ENCODE results near the gene SMARCC2.
A peak's percentile ranks its signal among the peaks of the same experiment; 100 is the strongest.

Gene SMARCC2

DNA sequence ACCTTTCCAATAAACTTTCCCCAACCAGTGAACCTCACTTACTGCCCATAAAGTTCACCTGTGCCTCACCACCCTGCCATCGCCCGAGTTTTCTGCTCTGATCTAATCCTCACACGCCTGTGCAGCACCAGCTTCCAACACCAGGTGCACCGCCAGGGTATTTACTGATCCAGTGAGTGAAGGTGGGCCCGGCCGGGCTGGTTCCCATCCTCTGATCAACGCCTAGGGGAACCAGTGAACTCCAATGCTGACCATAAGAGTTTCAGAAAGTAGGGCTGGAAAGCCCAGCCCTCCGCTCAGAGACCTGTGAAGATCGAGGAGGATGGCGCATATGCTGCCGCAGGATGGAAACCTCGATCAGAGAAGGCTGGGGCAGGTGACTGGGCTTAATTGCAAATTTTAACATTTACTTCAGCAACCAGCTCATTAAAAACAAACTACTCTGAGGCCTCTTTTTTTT is 37.6 kb downstream of the SMARCC2 start (continued):
- TF ChIP-seq ZNF311 (tag by site-specific recombination; IDR thresholded peaks at IDR 0.05; ENCODE audit: borderline replicate concordance) (no peak), ZNF23 (tag by site-specific recombination; IDR thresholded peaks at IDR 0.05; ENCODE audit: borderline replicate concordance) (no peak), ZFP69B (tag by site-specific recombination; IDR thresholded peaks at IDR 0.05) (peak; percentile 92), ZNF701 (tag by site-specific recombination; IDR thresholded peaks at IDR 0.05) (no peak), ZNF692 (tag by site-specific recombination; IDR thresholded peaks at IDR 0.05) (peak; percentile 95), ZNF354C (tag by site-specific recombination; IDR thresholded peaks at IDR 0.05; ENCODE audit: borderline replicate concordance, low read depth) (no peak), ZNF549 (tag by site-specific recombination; IDR thresholded peaks at IDR 0.05) (no peak), ZNF654 (tag by site-specific recombination; IDR thresholded peaks at IDR 0.05; ENCODE audit: low read depth) (0 out of 2 replicates have a peak, but pooled peaks have one; percentile 2), ZNF596 (tag by site-specific recombination; IDR thresholded peaks at IDR 0.05) (no peak), ZNF239 (tag by site-specific recombination; IDR thresholded peaks at IDR 0.05) (no peak)

DNA sequence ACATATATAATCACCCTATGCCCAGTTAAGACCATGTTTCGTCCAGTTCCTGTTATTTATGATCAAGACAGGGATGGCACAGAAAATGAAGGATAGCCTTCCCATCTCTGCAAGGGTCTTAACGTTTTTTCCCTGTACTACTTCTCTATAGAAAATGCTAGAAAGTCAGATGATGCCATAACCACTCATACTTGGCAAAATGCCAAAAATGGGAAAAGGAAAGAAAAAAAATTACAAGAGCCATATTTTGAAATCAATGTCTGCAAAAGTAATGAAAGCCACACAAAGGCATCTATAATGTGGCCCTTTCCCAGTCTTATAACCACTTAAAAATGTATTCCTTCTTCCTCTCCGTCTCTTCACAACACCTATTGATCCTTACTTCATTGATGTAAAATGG is 38.7 kb downstream of the SMARCC2 start:
- ChIA-PET CTCF (interaction anchor here (0.6 to 0.7 kb wide), 3 partner anchors 133 to 211 kb away, joined by 3 to 4 read pairs (median 3); no protein-coding TSS in a partner anchor), POLR2A (interaction anchor here (3.6 kb wide), 1 partner anchor 23 kb away, joined by 22 read pairs; the partner anchor contains the start of gene ESYT1)
- Histone ChIP-seq H3K36me3 (ENCODE audit: control insufficient read depth in 2 of 2, insufficient read depth in 1 of 2, low read length in 2 of 2) (peaks cover 0 to 17% of the 10 kb centered on the region in 2 experiments), H3K27ac (ENCODE audit: extremely low read depth, low read depth, low read length) (no peak overlapping the region), H3K4me3 (ENCODE audit: low read depth, low read length) (no peak overlapping the region), H3K9me3 (ENCODE audit: control insufficient read depth, insufficient read depth, low read depth, low read length) (no peaks in the 10 kb centered on the region), H3K4me1 (ENCODE audit: control insufficient read depth, insufficient read depth, low read length) (peaks cover 6% of the 10 kb centered on the region)
- TF ChIP-seq MYNN (tag by site-specific recombination; IDR thresholded peaks at IDR 0.05; ENCODE audit: borderline replicate concordance) (no peak), ZNF146 (tag by site-specific recombination; IDR thresholded peaks at IDR 0.05) (no peak), ZXDB (tag by site-specific recombination; IDR thresholded peaks at IDR 0.05) (no peak), SALL2 (tag by site-specific recombination; IDR thresholded peaks at IDR 0.05; ENCODE audit: borderline replicate concordance) (no peak), ZNF211 (tag by site-specific recombination; IDR thresholded peaks at IDR 0.05; ENCODE audit: low read depth) (no peak), ZBTB7A (tag by site-specific recombination; IDR thresholded peaks at IDR 0.05; ENCODE audit: low read depth) (no peak), PBX3 (CRISPR knock-in tag; IDR thresholded peaks at IDR 0.05) (no peak), KLF8 (tag by site-specific recombination; IDR thresholded peaks at IDR 0.05) (peak; percentile 32; the same call in 1 of the 2 replicates), ZNF239 (tag by site-specific recombination; IDR thresholded peaks at IDR 0.05) (no peak), ZNF174 (tag by site-specific recombination; IDR thresholded peaks at IDR 0.05) (no peak; the same call in 1 of the 2 replicates), ZNF664 (tag by site-specific recombination; IDR thresholded peaks at IDR 0.05) (no peak), KLF9 (tag by site-specific recombination; IDR thresholded peaks at IDR 0.05; ENCODE audit: low read depth) (no peak), ZNF629 (tag by site-specific recombination; IDR thresholded peaks at IDR 0.05) (peak; percentile 31; the same call in 1 of the 2 replicates), IKZF3 (tag by site-specific recombination; IDR thresholded peaks at IDR 0.05) (peak; percentile 54; the same call in 1 of the 2 replicates), ZFP37 (tag by site-specific recombination; IDR thresholded peaks at IDR 0.05) (no peak), ZNF302 (tag by site-specific recombination; IDR thresholded peaks at IDR 0.05; ENCODE audit: low read depth) (no peak), GLIS1 (tag by site-specific recombination; IDR thresholded peaks at IDR 0.05) (0 out of 2 replicates have a peak, but pooled peaks have one; percentile 20), KLF7 (tag by site-specific recombination; IDR thresholded peaks at IDR 0.05; ENCODE audit: borderline replicate concordance) (no peak), ZNF624 (tag by site-specific recombination; IDR thresholded peaks at IDR 0.05) (peak; percentile 87; the same call in 1 of the 2 replicates), ZNF670 (tag by site-specific recombination; IDR thresholded peaks at IDR 0.05; ENCODE audit: low read depth) (no peak)
- TF ChIP-seq, protein P1, sequence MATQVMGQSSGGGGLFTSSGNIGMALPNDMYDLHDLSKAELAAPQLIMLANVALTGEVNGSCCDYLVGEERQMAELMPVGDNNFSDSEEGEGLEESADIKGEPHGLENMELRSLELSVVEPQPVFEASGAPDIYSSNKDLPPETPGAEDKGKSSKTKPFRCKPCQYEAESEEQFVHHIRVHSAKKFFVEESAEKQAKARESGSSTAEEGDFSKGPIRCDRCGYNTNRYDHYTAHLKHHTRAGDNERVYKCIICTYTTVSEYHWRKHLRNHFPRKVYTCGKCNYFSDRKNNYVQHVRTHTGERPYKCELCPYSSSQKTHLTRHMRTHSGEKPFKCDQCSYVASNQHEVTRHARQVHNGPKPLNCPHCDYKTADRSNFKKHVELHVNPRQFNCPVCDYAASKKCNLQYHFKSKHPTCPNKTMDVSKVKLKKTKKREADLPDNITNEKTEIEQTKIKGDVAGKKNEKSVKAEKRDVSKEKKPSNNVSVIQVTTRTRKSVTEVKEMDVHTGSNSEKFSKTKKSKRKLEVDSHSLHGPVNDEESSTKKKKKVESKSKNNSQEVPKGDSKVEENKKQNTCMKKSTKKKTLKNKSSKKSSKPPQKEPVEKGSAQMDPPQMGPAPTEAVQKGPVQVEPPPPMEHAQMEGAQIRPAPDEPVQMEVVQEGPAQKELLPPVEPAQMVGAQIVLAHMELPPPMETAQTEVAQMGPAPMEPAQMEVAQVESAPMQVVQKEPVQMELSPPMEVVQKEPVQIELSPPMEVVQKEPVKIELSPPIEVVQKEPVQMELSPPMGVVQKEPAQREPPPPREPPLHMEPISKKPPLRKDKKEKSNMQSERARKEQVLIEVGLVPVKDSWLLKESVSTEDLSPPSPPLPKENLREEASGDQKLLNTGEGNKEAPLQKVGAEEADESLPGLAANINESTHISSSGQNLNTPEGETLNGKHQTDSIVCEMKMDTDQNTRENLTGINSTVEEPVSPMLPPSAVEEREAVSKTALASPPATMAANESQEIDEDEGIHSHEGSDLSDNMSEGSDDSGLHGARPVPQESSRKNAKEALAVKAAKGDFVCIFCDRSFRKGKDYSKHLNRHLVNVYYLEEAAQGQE (tag by site-specific recombination; IDR thresholded peaks at IDR 0.05) = no peak
- TF ChIP-seq, protein P2, sequence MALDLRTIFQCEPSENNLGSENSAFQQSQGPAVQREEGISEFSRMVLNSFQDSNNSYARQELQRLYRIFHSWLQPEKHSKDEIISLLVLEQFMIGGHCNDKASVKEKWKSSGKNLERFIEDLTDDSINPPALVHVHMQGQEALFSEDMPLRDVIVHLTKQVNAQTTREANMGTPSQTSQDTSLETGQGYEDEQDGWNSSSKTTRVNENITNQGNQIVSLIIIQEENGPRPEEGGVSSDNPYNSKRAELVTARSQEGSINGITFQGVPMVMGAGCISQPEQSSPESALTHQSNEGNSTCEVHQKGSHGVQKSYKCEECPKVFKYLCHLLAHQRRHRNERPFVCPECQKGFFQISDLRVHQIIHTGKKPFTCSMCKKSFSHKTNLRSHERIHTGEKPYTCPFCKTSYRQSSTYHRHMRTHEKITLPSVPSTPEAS (tag by site-specific recombination; IDR thresholded peaks at IDR 0.05) = no peak

Data from HEK293 (cell line).